Measurements from ENCODE around the gene RNF144A.

DNA sequence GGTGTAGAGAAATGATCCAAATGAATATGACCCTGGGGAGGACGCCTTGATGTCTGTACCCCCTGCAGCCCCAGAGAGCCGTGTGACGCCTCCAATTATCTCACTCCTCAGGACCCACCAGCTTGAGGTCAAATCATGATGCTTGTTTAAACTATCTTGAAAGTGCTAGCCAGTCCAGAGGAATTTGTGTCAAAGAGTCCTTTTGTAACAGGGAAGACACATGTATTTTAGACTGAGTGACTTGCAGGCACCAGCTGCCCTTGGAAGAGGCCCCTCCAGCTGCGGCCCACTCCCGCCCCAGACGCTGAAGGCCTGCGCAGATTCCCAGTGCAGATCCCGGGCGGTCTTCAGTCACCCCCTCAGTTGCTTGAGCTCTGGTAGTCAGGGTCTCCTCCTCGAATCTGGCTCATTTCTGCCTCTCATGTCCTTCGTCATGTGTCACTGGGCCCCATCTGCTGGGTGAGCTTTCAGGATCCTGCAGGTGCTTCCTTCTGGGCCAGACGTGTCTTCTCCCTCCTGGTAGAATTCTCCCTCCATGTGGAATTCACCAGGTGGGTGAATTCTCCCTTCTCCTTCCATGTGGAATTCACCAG lies 77.4 kb downstream of the RNF144A start:
- TF ChIP-seq, protein P1, sequence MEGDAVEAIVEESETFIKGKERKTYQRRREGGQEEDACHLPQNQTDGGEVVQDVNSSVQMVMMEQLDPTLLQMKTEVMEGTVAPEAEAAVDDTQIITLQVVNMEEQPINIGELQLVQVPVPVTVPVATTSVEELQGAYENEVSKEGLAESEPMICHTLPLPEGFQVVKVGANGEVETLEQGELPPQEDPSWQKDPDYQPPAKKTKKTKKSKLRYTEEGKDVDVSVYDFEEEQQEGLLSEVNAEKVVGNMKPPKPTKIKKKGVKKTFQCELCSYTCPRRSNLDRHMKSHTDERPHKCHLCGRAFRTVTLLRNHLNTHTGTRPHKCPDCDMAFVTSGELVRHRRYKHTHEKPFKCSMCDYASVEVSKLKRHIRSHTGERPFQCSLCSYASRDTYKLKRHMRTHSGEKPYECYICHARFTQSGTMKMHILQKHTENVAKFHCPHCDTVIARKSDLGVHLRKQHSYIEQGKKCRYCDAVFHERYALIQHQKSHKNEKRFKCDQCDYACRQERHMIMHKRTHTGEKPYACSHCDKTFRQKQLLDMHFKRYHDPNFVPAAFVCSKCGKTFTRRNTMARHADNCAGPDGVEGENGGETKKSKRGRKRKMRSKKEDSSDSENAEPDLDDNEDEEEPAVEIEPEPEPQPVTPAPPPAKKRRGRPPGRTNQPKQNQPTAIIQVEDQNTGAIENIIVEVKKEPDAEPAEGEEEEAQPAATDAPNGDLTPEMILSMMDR (IDR thresholded peaks at IDR 0.05 in 8 of 11, conservative IDR thresholded peaks at IDR 0.05 in 3 of 11), result no peak
- no peak for TF ChIP-seq POLR2A (IDR thresholded peaks at IDR 0.05)
